ENCODE measurements around the gene CEP164. TPM values are rescaled to one million over a fixed set of nuclear protein-coding genes. Genes with fewer than 3 reads are reported as not detected.

CEP164 gene
- total RNA-seq, 4 donors from 2014 or later = 23.1 to 56.5 (median 29.0) TPM

DNA sequence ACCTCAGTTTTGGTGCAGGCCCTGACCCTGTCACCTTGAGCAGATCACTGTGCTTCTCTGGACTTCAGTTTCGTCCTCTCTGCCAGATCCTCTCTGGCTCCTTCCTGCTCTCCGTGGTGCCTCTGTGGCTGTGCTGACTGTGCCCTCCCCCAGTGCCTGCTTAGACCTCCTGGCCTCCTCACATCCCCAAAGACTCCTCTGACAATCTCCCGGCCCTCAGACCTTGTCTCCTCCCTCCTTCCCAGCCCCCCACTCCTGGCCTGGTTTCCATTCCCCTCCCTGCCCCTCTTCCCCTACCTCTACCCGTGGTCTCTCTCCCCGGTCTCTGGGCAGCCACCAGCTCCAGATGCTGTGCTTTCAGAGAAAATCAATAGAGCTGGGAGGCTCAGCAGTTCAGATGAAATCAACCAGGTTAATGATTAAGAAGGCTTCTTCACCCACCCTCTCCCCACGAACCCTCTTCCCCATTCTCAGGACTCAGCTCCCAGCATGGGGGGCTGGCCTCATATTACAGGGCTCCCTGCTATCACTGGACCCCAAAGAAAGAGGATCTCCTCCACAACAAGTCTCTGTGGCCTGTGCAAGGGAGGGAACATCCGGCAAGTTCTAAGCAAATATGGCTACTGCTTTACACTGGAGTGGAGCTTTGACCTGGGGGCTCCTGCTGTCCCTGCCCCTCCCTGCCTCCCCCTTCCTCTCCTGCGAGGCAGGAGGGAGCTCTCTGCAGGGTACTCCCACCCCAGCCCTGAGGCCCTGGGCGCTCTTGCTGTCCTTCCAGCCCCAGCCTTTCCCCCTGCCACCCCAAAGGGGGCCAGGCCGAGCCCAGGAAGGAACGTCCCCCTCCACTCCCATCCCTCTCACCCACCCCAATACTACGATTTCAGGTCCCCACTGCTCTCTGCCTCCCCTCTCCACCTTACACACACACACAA, 28.0 kb upstream of the CEP164 start:
- Histone ChIP-seq H3K27ac (no peak overlapping the region), H3K4me1 (peaks cover 8% of the 10 kb centered on the region in 2 donors)

DNA sequence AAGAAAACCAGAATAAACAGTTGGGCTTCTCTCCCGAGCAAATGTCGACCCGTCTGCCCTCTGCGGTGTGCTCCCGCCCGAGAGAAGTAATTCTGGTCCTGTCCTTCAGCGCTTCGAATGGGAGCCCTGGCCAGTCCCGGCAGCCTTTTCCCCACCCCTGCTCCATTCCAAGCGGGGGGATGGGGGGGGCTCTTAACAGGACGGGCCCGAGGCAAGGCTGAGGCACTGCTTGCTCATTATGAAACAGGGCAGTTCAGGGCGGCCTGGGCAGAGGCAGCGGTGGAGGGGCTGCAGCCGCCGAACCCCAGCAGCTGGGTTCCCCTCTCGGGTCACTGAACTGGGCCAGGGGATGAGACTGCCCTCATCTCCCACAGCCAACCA, 27.4 kb upstream of the CEP164 start:
- Histone ChIP-seq H3K4me3 (replicated peaks in 1 of 3) (no peak overlapping the region), H3K27ac (no peak overlapping the region), H3K9me3 (no peaks in the 10 kb centered on the region), H3K27me3 (no peaks in the 10 kb centered on the region), H3K4me1 (peaks cover 8% of the 10 kb centered on the region in 2 donors), H3K36me3 (no peaks in the 10 kb centered on the region)
- 11 to 21% methylated on average over 14 to 17 of the region's 17 CpGs for WGBS, 2 donors
- intact Hi-C loops (cut with DNase I) = no loop called here
- TF ChIP-seq, protein P1, sequence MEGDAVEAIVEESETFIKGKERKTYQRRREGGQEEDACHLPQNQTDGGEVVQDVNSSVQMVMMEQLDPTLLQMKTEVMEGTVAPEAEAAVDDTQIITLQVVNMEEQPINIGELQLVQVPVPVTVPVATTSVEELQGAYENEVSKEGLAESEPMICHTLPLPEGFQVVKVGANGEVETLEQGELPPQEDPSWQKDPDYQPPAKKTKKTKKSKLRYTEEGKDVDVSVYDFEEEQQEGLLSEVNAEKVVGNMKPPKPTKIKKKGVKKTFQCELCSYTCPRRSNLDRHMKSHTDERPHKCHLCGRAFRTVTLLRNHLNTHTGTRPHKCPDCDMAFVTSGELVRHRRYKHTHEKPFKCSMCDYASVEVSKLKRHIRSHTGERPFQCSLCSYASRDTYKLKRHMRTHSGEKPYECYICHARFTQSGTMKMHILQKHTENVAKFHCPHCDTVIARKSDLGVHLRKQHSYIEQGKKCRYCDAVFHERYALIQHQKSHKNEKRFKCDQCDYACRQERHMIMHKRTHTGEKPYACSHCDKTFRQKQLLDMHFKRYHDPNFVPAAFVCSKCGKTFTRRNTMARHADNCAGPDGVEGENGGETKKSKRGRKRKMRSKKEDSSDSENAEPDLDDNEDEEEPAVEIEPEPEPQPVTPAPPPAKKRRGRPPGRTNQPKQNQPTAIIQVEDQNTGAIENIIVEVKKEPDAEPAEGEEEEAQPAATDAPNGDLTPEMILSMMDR (IDR thresholded peaks at IDR 0.05) = no peak
- no peak for TF ChIP-seq POLR2A (IDR thresholded peaks at IDR 0.05)
- peak; percentile 53 to 67 for DNase-seq

More for the DNA sequence above, 28.0 kb upstream of the CEP164 start:
- TF ChIP-seq, protein P1 (IDR thresholded peaks at IDR 0.05) = no peak
- TF ChIP-seq POLR2A (IDR thresholded peaks at IDR 0.05) = no peak
- Histone ChIP-seq H3K27me3 (no peaks in the 10 kb centered on the region), H3K4me3 (replicated peaks in 1 of 3) (no peak overlapping the region), H3K36me3 (no peaks in the 10 kb centered on the region), H3K9me3 (no peaks in the 10 kb centered on the region)
- WGBS, 2 donors = 59 to 68% methylated on average over 11 to 12 of the region's 12 CpGs
- intact Hi-C loops (cut with DNase I) = no loop called here
- DNase-seq = no peak

DNA sequence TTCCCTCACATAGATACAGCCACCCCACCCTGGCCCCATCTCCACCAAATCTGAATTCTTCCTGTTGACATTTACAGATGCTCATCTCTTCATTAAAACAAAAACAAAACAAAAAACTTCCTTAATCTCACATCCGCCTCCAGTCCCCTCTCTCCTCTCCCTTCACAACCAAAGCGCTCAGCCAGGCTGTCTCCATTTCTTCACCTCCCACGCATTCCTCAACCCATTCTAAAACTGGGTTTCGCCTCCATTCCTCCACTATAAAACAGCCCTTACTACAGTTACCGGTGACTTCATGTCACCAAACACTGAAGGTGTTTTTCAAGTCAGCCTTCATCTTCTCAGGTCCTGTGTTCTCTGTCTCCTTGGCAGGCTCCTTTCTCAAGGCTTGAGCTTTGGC, 26.9 kb upstream of the CEP164 start:
- Histone ChIP-seq H3K9me3 (no peaks in the 10 kb centered on the region), H3K4me3 (replicated peaks in 1 of 3) (no peak overlapping the region), H3K4me1 (peaks cover 8% of the 10 kb centered on the region in 2 donors), H3K36me3 (no peaks in the 10 kb centered on the region), H3K27me3 (no peaks in the 10 kb centered on the region), H3K27ac (no peak overlapping the region)
- 76 to 79% methylated on average over 5 of the region's 5 CpGs for WGBS, 2 donors
- no peak for DNase-seq
- no peak for TF ChIP-seq POLR2A (IDR thresholded peaks at IDR 0.05)
- TF ChIP-seq, protein P1 (IDR thresholded peaks at IDR 0.05) = no peak
- intact Hi-C loops (cut with DNase I) = no loop called here

DNA sequence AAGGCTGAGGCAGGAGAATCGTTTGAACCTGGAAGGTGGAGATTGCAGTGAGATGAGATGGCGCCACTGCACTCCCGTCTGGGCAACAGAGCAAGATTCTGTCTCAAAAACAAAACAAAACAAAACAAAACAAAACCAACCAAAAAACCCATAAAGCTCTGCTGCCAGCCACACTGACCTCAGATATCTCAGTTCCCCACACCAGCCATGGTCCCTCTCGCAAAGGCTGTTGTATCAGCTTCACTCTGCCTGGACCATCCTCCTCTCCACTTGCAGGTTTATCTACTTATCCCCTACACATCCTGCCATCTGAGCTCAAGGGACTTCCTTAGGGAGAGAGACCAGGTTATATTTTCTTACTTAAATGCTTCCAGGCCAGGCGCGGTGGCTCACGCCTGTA, 25.4 kb upstream of the CEP164 start:
- H3K4me1 ChIP-seq = peaks cover 8% of the 10 kb centered on the region in 2 donors
- DNase-seq = no peak
- no peaks in the 10 kb centered on the region for H3K9me3 ChIP-seq
- no peak overlapping the region for H3K4me3 ChIP-seq (replicated peaks in 1 of 3)
- TF ChIP-seq, protein P1 (IDR thresholded peaks at IDR 0.05) = no peak
- no peak for TF ChIP-seq POLR2A (IDR thresholded peaks at IDR 0.05)
- intact Hi-C loops (cut with DNase I) = no loop called here
- no peak overlapping the region for H3K27ac ChIP-seq
- H3K36me3 ChIP-seq = no peaks in the 10 kb centered on the region
- H3K27me3 ChIP-seq = no peaks in the 10 kb centered on the region
- 93% methylated on average over 6 to 7 of the region's 7 CpGs for WGBS, 2 donors

DNA sequence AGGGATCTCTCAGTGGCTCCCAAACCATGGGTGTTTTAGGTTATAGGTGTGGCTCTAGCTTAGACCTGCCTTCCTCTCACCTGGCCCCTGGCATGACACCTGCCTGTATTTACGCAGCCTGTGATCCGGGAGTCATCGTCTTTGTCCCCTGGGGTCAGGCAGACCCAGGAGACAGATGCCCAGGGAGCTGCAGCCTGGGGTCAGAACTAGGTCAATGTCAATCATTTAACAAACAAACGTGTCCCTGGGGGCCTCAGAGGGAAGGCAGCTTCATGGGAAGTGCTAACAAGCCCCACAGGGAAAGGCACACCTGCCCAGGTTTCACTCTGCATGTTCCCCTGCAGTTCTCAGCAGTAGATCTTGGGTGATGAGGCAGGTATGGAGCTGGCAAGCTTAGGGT, 24.6 kb upstream of the CEP164 start:
- intact Hi-C loops (cut with DNase I) = no loop called here
- DNase-seq = no peak
- WGBS, 2 donors = 58 to 79% methylated on average over 3 to 4 of the region's 4 CpGs
- peaks cover 8% of the 10 kb centered on the region in 2 donors for H3K4me1 ChIP-seq
- no peak overlapping the region for H3K4me3 ChIP-seq (replicated peaks in 1 of 3)
- H3K27ac ChIP-seq = no peak overlapping the region
- H3K27me3 ChIP-seq = no peaks in the 10 kb centered on the region
- H3K36me3 ChIP-seq = no peaks in the 10 kb centered on the region
- TF ChIP-seq, protein P1 (IDR thresholded peaks at IDR 0.05) = no peak
- no peaks in the 10 kb centered on the region for H3K9me3 ChIP-seq

Data from thyroid gland (tissue), 4 donors.